ENCODE data around the gene LIPF. TPM values are rescaled to one million over a fixed set of nuclear protein-coding genes. Genes with fewer than 3 reads are reported as not detected.
A peak's percentile ranks its signal among the peaks of the same experiment; 100 is the strongest.

Gene LIPF
- total RNA-seq, 6 experiments from 2014 or later, result not detected

DNA sequence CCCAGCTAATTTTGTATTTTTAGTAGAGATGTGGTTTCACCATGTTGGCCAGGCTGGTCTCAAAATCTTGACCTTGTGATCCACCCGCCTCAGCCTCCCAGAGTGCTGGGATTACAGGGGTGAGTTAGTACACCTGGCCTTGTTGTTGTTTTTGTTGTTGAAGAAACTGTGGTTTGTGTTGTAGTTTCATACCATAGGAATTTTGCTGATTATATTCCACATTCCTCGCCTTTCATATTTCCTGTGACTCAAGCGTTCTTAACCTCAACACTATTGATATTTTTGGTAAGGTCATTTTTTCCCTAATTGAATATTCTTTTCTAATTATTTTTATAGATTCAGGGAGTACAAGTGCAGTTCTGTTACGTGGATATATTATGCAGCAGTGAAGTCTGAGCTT, 16.7 kb downstream of the LIPF start:
- Histone ChIP-seq H3K9me3 (no peaks in the 10 kb centered on the region), H3K4me1 (peaks cover 0 to 2% (median 0%) of the 10 kb centered on the region in 4 donors), H3K27me3 (no peaks in the 10 kb centered on the region), H3K27ac (no peak overlapping the region), H3K4me3 (no peak overlapping the region), H3K36me3 (no peaks in the 10 kb centered on the region)
- intact Hi-C loops (cut with DNase I), result loop anchor here in 1 of 2 donors (10.0 kb wide), 1 partner anchor 134 kb away; no protein-coding TSS in a partner anchor
- DNase-seq (no peak), ATAC-seq (no peak)
- TF ChIP-seq CTCF (IDR thresholded peaks at IDR 0.05), result no peak
- no peak for TF ChIP-seq POLR2A (IDR thresholded peaks at IDR 0.05)
- WGBS (ENCODE audit: insufficient coverage, low coverage, low lambda C conversion rate, missing lambda C conversion rate), result 72% methylated on average over 4 of the region's 4 CpGs

- 53% methylated on average over 4 of the region's 4 CpGs for WGBS (ENCODE audit: insufficient coverage, low coverage, low lambda C conversion rate, missing lambda C conversion rate)
- Histone ChIP-seq H3K4me3 (no peak overlapping the region), H3K36me3 (no peaks in the 10 kb centered on the region), H3K4me1 (peaks cover 0 to 2% (median 0%) of the 10 kb centered on the region in 4 donors), H3K27ac (no peak overlapping the region), H3K9me3 (no peaks in the 10 kb centered on the region), H3K27me3 (no peaks in the 10 kb centered on the region)
- ATAC-seq (no peak), DNase-seq (no peak)
- TF ChIP-seq POLR2A (IDR thresholded peaks at IDR 0.05) (no peak), CTCF (IDR thresholded peaks at IDR 0.05) (no peak)
- intact Hi-C loops (cut with DNase I), result loop anchor here in 1 of 2 donors (10.0 kb wide), 1 partner anchor 132 kb away; no protein-coding TSS in a partner anchor
Measured at GRCh38 chr10:88682491-88682890, 18.2 kb downstream of the LIPF start.

DNA sequence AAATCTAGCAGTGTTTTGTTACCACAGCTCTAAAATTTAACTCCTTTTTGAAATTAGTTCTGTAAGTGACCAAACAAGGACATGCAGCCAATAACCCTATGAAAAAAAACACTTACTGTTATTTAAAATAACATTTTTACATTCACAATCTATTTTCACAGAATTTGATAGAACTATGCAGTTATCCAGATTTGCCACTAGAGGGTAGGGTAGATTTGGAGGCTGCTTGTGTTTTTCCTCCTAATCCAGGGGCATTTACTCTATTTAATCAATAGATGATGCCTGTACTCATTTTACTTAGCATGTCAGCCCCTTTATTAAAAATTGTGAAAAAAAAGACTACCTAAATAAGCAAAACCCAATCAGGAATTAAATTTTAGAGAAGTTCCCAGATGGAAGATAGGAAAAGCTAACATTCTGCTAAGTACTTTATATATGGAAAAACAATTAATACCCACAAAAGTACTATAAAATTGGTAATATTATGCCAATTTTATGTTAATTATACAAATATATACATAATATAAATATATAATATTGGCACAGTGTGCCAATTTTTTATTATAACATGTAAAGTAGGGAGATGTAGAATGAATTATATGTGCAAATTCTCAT, 23.7 kb downstream of the LIPF start:
- peak; percentile 61 to 71 (median 69) for ATAC-seq
- intact Hi-C loops (cut with DNase I), result loop anchor here in 1 of 2 donors (10.0 kb wide), 1 partner anchor 127 kb away; no protein-coding TSS in a partner anchor

GRCh38 chr10:88689366-88689765, 25.1 kb downstream of the LIPF start:
- H3K27me3 ChIP-seq, result no peaks in the 10 kb centered on the region
- H3K27ac ChIP-seq, result no peak overlapping the region
- intact Hi-C loops (cut with DNase I), result loop anchor here in 1 of 2 donors (10.0 kb wide), 1 partner anchor 125 kb away; no protein-coding TSS in a partner anchor
- WGBS (ENCODE audit: insufficient coverage, low coverage, low lambda C conversion rate, missing lambda C conversion rate), result 74% methylated on average over 6 of the region's 6 CpGs
- TF ChIP-seq POLR2A (IDR thresholded peaks at IDR 0.05), result no peak
- TF ChIP-seq CTCF (IDR thresholded peaks at IDR 0.05), result no peak
- H3K4me1 ChIP-seq, result no peaks in the 10 kb centered on the region
- H3K36me3 ChIP-seq, result no peaks in the 10 kb centered on the region
- H3K9me3 ChIP-seq, result no peaks in the 10 kb centered on the region
- DNase-seq (no peak), ATAC-seq (no peak)
- H3K4me3 ChIP-seq, result no peak overlapping the region

More for the DNA sequence above, 23.7 kb downstream of the LIPF start:
- no peaks in the 10 kb centered on the region for H3K27me3 ChIP-seq
- H3K4me1 ChIP-seq, result no peaks in the 10 kb centered on the region
- no peak overlapping the region for H3K27ac ChIP-seq
- no peaks in the 10 kb centered on the region for H3K9me3 ChIP-seq
- no peak for DNase-seq
- TF ChIP-seq CTCF (IDR thresholded peaks at IDR 0.05) (peak; percentile 65 to 80 (median 77)), POLR2A (IDR thresholded peaks at IDR 0.05) (no peak)
- H3K4me3 ChIP-seq, result no peak overlapping the region
- no peaks in the 10 kb centered on the region for H3K36me3 ChIP-seq

All from right lobe of liver (tissue), 6 donors.